Hepatocyte (in vitro differentiated cells): ENCODE data around the gene RAP1GDS1.

ENCODE experiments used
- EZH2 ChIP-seq: fragments of 200-600 bp; sonication (generic); IDR thresholded peaks from 2 replicates; pipeline ENCODE4 v1.6.1; 2016; ENCODE audit warnings: antibody characterized with exemption, mild to moderate bottlenecking, borderline replicate concordance
- EZH2phosphoT487 ChIP-seq: fragments of 200-600 bp; sonication (generic); IDR thresholded peaks from one replicate; pipeline ENCODE4 v1.6.1; 2018; ENCODE audit warnings: antibody characterized with exemption, mild to moderate bottlenecking, low read depth, moderate library complexity; ENCODE audit not compliant: unreplicated experiment, severe bottlenecking
- TF ChIP-seq, protein P1 (sequence below): fragments of 200-600 bp; sonication (generic); IDR thresholded peaks from 2 replicates; pipeline ENCODE4 v1.5.1; 2016; ENCODE audit warnings: antibody characterized with exemption, mild to moderate bottlenecking; ENCODE audit not compliant: poor library complexity

DNA sequence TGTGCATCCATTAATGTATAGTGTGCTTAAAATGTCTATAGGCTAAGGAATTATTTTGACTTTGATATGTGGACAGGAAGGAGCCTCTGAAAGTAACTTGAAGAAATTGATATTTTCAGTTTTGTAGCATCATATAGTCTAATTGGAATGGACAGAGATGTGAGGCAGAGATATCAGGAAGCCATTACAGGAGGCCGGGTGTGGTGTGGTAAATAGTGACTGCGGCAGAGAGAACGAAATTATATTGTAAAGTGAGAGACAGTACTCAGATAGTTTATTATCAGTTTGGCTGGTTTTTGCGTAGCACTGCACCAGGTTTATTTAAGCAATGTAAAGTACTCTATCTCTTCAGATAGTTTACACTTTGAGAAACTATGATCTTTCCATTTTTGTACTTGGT, 98.5 kb downstream of the RAP1GDS1 start:
- TF ChIP-seq, protein P1, sequence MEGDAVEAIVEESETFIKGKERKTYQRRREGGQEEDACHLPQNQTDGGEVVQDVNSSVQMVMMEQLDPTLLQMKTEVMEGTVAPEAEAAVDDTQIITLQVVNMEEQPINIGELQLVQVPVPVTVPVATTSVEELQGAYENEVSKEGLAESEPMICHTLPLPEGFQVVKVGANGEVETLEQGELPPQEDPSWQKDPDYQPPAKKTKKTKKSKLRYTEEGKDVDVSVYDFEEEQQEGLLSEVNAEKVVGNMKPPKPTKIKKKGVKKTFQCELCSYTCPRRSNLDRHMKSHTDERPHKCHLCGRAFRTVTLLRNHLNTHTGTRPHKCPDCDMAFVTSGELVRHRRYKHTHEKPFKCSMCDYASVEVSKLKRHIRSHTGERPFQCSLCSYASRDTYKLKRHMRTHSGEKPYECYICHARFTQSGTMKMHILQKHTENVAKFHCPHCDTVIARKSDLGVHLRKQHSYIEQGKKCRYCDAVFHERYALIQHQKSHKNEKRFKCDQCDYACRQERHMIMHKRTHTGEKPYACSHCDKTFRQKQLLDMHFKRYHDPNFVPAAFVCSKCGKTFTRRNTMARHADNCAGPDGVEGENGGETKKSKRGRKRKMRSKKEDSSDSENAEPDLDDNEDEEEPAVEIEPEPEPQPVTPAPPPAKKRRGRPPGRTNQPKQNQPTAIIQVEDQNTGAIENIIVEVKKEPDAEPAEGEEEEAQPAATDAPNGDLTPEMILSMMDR = no peak
- TF ChIP-seq EZH2 (no peak), EZH2phosphoT487 (no peak)
